ENCODE measurements around the gene TREML2. TPM values are rescaled to one million over a fixed set of nuclear protein-coding genes. Genes with fewer than 3 reads are reported as not detected.

The TREML2 gene
- total and polyA plus RNA-seq, 2 of the 8 experiments (the other 6 are each of a cell fraction or from before 2014, with no cell fraction given): 0.09 to 0.18 TPM

DNA sequence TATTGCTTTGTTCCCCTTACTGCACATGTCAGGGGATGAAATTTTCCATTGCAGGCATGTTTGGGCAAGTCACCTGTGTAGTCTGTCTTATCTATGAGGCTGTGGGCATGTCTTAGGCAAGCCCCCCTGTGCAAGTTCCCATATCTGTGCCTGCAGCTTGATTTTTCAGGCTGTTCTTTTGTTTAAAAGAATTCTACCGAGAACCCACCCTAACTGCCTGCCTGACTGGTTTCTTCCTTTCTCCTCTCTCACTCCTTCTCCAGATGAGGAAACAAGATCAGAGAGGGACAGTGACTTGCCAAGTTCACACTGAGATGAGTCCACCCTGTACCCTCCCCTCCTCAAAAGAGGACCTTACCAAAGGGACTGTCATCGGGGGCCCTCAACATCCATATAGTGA, 11.0 kb downstream of the TREML2 start:
- TF ChIP-seq CHD1 (IDR thresholded peaks at IDR 0.05; ENCODE audit: low read depth, low read length) (no peak), RNF2 (IDR thresholded peaks at IDR 0.05; ENCODE audit: borderline replicate concordance, low read depth, low read length, missing control alignments, poor library complexity, severe bottlenecking) (no peak)
- TF ChIP-seq, protein P1, sequence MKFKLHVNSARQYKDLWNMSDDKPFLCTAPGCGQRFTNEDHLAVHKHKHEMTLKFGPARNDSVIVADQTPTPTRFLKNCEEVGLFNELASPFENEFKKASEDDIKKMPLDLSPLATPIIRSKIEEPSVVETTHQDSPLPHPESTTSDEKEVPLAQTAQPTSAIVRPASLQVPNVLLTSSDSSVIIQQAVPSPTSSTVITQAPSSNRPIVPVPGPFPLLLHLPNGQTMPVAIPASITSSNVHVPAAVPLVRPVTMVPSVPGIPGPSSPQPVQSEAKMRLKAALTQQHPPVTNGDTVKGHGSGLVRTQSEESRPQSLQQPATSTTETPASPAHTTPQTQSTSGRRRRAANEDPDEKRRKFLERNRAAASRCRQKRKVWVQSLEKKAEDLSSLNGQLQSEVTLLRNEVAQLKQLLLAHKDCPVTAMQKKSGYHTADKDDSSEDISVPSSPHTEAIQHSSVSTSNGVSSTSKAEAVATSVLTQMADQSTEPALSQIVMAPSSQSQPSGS (IDR thresholded peaks at IDR 0.05; ENCODE audit: low read length): no peak
- no peak overlapping the region for H4K91ac ChIP-seq (replicated peaks; ENCODE audit: insufficient read length, low read length)
- H3K18ac ChIP-seq (ENCODE audit: extremely low read depth, low read length): no peak overlapping the region
- no peaks in the 10 kb centered on the region; a peak in 1 of 7 replicates for H3K4me1 ChIP-seq (replicated peaks in 1 of 4; ENCODE audit: control insufficient read depth in 3 of 4, insufficient read depth in 4 of 4, low read length in 3 of 4)
- H3K27me3 ChIP-seq (replicated peaks in 1 of 4; ENCODE audit: control insufficient read depth in 3 of 4, extremely low read depth in 1 of 4, insufficient read depth in 3 of 4, low read length in 3 of 4): no peaks in the 10 kb centered on the region
- POLR2A ChIA-PET (ENCODE audit: partially characterized antibody): no interaction called here
- peak in 1 of 2 experiments; percentile 11 for DNase-seq (ENCODE audit: low read depth in 1 of 2, low spot score in 2 of 2)
- no peaks in the 10 kb centered on the region for H3K36me3 ChIP-seq (ENCODE audit: control insufficient read depth in 2 of 4, insufficient read depth in 4 of 4, low read length in 3 of 4)
- H4K8ac ChIP-seq (ENCODE audit: extremely low read depth, insufficient read depth, low read length): no peak overlapping the region
- no peaks in the 10 kb centered on the region for H3K23me2 ChIP-seq (ENCODE audit: low read depth, low read length)
- H3K4me3 ChIP-seq (ENCODE audit: extremely low read depth in 1 of 4, insufficient read depth in 2 of 4, low read depth in 3 of 4, low read length in 4 of 4): no peak overlapping the region
- CTCF ChIA-PET (ENCODE audit: partially characterized antibody): interaction anchor here (0.5 to 6.2 kb wide), 21 partner anchors 8 to 212 kb away, joined by 3 to 51 read pairs (median 4); partner anchors contain the start of gene TREML2
- no peaks in the 10 kb centered on the region for H3K79me1 ChIP-seq (ENCODE audit: low read depth, low read length)
- H3K79me2 ChIP-seq (ENCODE audit: control insufficient read depth in 1 of 2, insufficient read depth in 2 of 2, low read length in 2 of 2): no peaks in the 10 kb centered on the region
- no peak overlapping the region for H2AFZ ChIP-seq (ENCODE audit: low read length)
- no peak overlapping the region for H3K4ac ChIP-seq (replicated peaks; ENCODE audit: insufficient read length, low read depth, low read length)
- H2BK120ac ChIP-seq (replicated peaks; ENCODE audit: low read depth, low read length): no peak overlapping the region
- H3K14ac ChIP-seq (ENCODE audit: insufficient read length): no peak overlapping the region
- WGBS, 2 experiments (ENCODE audit: extremely low coverage in 1 of 2, insufficient coverage in 1 of 2, insufficient read length in 1 of 2, insufficient replicate concordance in 2 of 2, low coverage in 1 of 2, low lambda C conversion rate in 2 of 2, missing lambda C conversion rate in 1 of 2): 95% methylated on average over 2 of the region's 2 CpGs; no CpG with 5 or more reads in 1 of the 2 experiments
- H3K4me2 ChIP-seq (ENCODE audit: insufficient read depth in 1 of 2, low read depth in 2 of 2, low read length in 2 of 2): no peak overlapping the region
- no peak overlapping the region for H2BK12ac ChIP-seq (ENCODE audit: low read depth, low read length)
- no peak overlapping the region for H4K5ac ChIP-seq (ENCODE audit: insufficient read length, low read depth, low read length)
- H3K27ac ChIP-seq (ENCODE audit: low read depth, low read length): no peak overlapping the region
- no peak for FAIRE-seq
- 0 out of 2 replicates have a peak overlapping the region, but pooled peaks have one; percentile 35 for H2BK5ac ChIP-seq (ENCODE audit: low read depth, low read length)
- H3K56ac ChIP-seq (replicated peaks; ENCODE audit: insufficient read length, low read depth, low read length): no peak overlapping the region
- no peaks in the 10 kb centered on the region for H4K20me1 ChIP-seq (replicated peaks in 1 of 2; ENCODE audit: control insufficient read depth in 1 of 2, insufficient read depth in 2 of 2, low read length in 2 of 2)
- no peak overlapping the region for H3K23ac ChIP-seq (ENCODE audit: insufficient read length)
- no peak overlapping the region for H2BK15ac ChIP-seq (ENCODE audit: low read length)
- no peak overlapping the region for H2BK20ac ChIP-seq (ENCODE audit: low read length)
- H3K9me3 ChIP-seq (ENCODE audit: insufficient read depth in 2 of 2, low read depth in 1 of 2, low read length in 1 of 2): peaks cover 5 to 16% of the 10 kb centered on the region in 2 experiments; a peak in 3 of 4 replicates
- no peak overlapping the region for H2AK5ac ChIP-seq (ENCODE audit: low read depth, low read length)
- H3K9ac ChIP-seq (replicated peaks in 1 of 4; ENCODE audit: extremely low read depth in 1 of 4, low read depth in 3 of 4, low read length in 3 of 4): no peak overlapping the region
